ENCODE data around the gene PRPF8.

DNA sequence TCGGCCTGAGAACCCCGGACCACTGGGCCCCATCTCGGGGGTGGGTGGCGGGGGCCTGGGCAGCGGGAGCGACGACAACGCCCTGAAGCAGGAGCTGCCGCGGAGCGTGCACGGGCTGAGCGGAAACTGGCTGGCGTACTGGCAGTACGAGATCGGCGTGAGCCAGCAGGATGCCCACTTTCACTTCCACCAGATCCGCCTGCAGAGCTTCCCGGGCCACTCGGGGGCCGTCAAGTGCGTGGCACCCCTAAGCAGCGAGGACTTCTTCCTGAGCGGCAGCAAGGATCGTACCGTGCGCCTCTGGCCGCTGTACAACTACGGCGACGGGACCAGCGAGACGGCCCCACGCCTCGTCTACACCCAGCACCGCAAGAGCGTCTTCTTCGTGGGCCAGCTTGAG, 49.1 kb upstream of the PRPF8 start:
- TF ChIP-seq, protein P1, sequence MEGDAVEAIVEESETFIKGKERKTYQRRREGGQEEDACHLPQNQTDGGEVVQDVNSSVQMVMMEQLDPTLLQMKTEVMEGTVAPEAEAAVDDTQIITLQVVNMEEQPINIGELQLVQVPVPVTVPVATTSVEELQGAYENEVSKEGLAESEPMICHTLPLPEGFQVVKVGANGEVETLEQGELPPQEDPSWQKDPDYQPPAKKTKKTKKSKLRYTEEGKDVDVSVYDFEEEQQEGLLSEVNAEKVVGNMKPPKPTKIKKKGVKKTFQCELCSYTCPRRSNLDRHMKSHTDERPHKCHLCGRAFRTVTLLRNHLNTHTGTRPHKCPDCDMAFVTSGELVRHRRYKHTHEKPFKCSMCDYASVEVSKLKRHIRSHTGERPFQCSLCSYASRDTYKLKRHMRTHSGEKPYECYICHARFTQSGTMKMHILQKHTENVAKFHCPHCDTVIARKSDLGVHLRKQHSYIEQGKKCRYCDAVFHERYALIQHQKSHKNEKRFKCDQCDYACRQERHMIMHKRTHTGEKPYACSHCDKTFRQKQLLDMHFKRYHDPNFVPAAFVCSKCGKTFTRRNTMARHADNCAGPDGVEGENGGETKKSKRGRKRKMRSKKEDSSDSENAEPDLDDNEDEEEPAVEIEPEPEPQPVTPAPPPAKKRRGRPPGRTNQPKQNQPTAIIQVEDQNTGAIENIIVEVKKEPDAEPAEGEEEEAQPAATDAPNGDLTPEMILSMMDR (IDR thresholded peaks at IDR 0.05), result no peak
- no peak for TF ChIP-seq POLR2A (IDR thresholded peaks at IDR 0.05)
